ENCODE data around the gene ERMAP. TPM values are rescaled to one million over a fixed set of nuclear protein-coding genes. Genes with fewer than 3 reads are reported as not detected.

The ERMAP gene
- total RNA-seq, 1 experiment from 2014 or later: 17.2 TPM

GRCh38 chr1:42830631-42831030 is 13.7 kb downstream of the ERMAP start:
- CTCF ChIA-PET: no interaction called here
- Mint-ChIP-seq H3K9me3 (ENCODE audit: unreplicated experiment) (no peaks in the 10 kb centered on the region), H3K27ac (ENCODE audit: low read depth, unreplicated experiment) (no peak overlapping the region), H3K27me3 (ENCODE audit: insufficient read depth, unreplicated experiment) (no peaks in the 10 kb centered on the region), H3K4me1 (ENCODE audit: insufficient read depth, unreplicated experiment) (no peaks in the 10 kb centered on the region), H3K4me3 (ENCODE audit: unreplicated experiment) (no peak overlapping the region), H3K36me3 (ENCODE audit: insufficient read depth, unreplicated experiment) (peaks cover 12% of the 10 kb centered on the region)
- BruUV-seq (replicated peaks): no TSS peak
- DNase-seq (ENCODE audit: unreplicated experiment): no peak
- no peak for TF ChIP-seq CTCF (IDR thresholded peaks at IDR 0.05; ENCODE audit: unreplicated experiment)
- intact Hi-C loops (cut with micrococcal nuclease): no loop called here
- POLR2A ChIA-PET: interaction anchor here (2.1 to 3.0 kb wide), 2 partner anchors 10 to 13 kb away, joined by 7 to 8 read pairs; no protein-coding TSS in a partner anchor

- H3K4me3 Mint-ChIP-seq (ENCODE audit: unreplicated experiment): no peak overlapping the region
- ChIA-PET POLR2A (interaction anchor here (3.0 kb wide), 1 partner anchor 13 kb away, joined by 8 read pairs; no protein-coding TSS in a partner anchor), CTCF (interaction anchor here (0.6 kb wide), 1 partner anchor 8 kb away, joined by 5 read pairs; no protein-coding TSS in a partner anchor)
- peaks cover 12% of the 10 kb centered on the region for H3K36me3 Mint-ChIP-seq (ENCODE audit: insufficient read depth, unreplicated experiment)
- intact Hi-C loops (cut with micrococcal nuclease): no loop called here
- no peaks in the 10 kb centered on the region for H3K9me3 Mint-ChIP-seq (ENCODE audit: unreplicated experiment)
- no TSS peak for BruUV-seq (replicated peaks)
- H3K4me1 Mint-ChIP-seq (ENCODE audit: insufficient read depth, unreplicated experiment): no peaks in the 10 kb centered on the region
- H3K27ac Mint-ChIP-seq (ENCODE audit: low read depth, unreplicated experiment): no peak overlapping the region
- no peak for DNase-seq (ENCODE audit: unreplicated experiment)
- no peak for TF ChIP-seq CTCF (IDR thresholded peaks at IDR 0.05; ENCODE audit: unreplicated experiment)
- no peaks in the 10 kb centered on the region for H3K27me3 Mint-ChIP-seq (ENCODE audit: insufficient read depth, unreplicated experiment)
Observed at GRCh38 chr1:42831273-42831672, 14.4 kb downstream of the ERMAP start.

GRCh38 chr1:42832641-42833240 is 15.8 kb downstream of the ERMAP start:
- intact Hi-C loops (cut with micrococcal nuclease): no loop called here
- Mint-ChIP-seq H3K27ac (ENCODE audit: low read depth, unreplicated experiment) (no peak overlapping the region), H3K36me3 (ENCODE audit: insufficient read depth, unreplicated experiment) (peaks cover 12% of the 10 kb centered on the region), H3K4me3 (ENCODE audit: unreplicated experiment) (no peak overlapping the region), H3K27me3 (ENCODE audit: insufficient read depth, unreplicated experiment) (no peaks in the 10 kb centered on the region), H3K4me1 (ENCODE audit: insufficient read depth, unreplicated experiment) (no peaks in the 10 kb centered on the region), H3K9me3 (ENCODE audit: unreplicated experiment) (no peaks in the 10 kb centered on the region)
- ChIA-PET CTCF (interaction anchor here (0.6 to 1.4 kb wide), 4 partner anchors 20 to 241 kb away, joined by 3 to 4 read pairs (median 4); partner anchors contain the start of genes C1orf50 and P3H1), POLR2A (interaction anchor here (0.8 to 4.1 kb wide), 3 partner anchors 11 to 15 kb away, joined by 3 to 29 read pairs (median 4); partner anchors contain the start of genes ERMAP, SVBP and ZNF691)
- BruUV-seq (replicated peaks): no TSS peak
- TF ChIP-seq CTCF (IDR thresholded peaks at IDR 0.05; ENCODE audit: unreplicated experiment): no peak
- no peak for DNase-seq (ENCODE audit: unreplicated experiment)

- intact Hi-C loops (cut with micrococcal nuclease): no loop called here
- no peak for DNase-seq (ENCODE audit: unreplicated experiment)
- no TSS peak for BruUV-seq (replicated peaks)
- CTCF ChIA-PET: interaction anchor here (1.2 kb wide), 1 partner anchor 28 kb away, joined by 3 read pairs; no protein-coding TSS in a partner anchor
- H3K27ac Mint-ChIP-seq (ENCODE audit: low read depth, unreplicated experiment): no peak overlapping the region
- H3K36me3 Mint-ChIP-seq (ENCODE audit: insufficient read depth, unreplicated experiment): peaks cover 12% of the 10 kb centered on the region
- no peak for TF ChIP-seq CTCF (IDR thresholded peaks at IDR 0.05; ENCODE audit: unreplicated experiment)
- POLR2A ChIA-PET: interaction anchor here (1.0 to 4.1 kb wide), 2 partner anchors 12 to 67 kb away, joined by 3 to 29 read pairs; partner anchors contain the start of gene ZNF691
- H3K4me1 Mint-ChIP-seq (ENCODE audit: insufficient read depth, unreplicated experiment): no peaks in the 10 kb centered on the region
- H3K27me3 Mint-ChIP-seq (ENCODE audit: insufficient read depth, unreplicated experiment): no peaks in the 10 kb centered on the region
- H3K4me3 Mint-ChIP-seq (ENCODE audit: unreplicated experiment): no peak overlapping the region
- H3K9me3 Mint-ChIP-seq (ENCODE audit: unreplicated experiment): no peaks in the 10 kb centered on the region
Observed at GRCh38 chr1:42833981-42834380, 17.1 kb downstream of the ERMAP start.
